Body of pancreas (tissue), 4 donors: ENCODE data around the gene GLG1. TPM values are rescaled to one million over a fixed set of nuclear protein-coding genes. Genes with fewer than 3 reads are reported as not detected.

Source experiments
- ATAC-seq: fragments of 150-250 bp; one replicate; pipeline ENCODE4 v1.9.1; 2016
- DNase-seq, 4 donors: peaks; one replicate each; pipeline ENCODE4 v3.0.0-alpha.2; 2019
- H3K27ac ChIP-seq, 4 donors: fragments of 200-600 bp; sonication (generic); 1 replicate in 3 of 4; 2 replicates in 1 of 4; pipeline versions ENCODE4 v1.5.1 to v1.6.1; 2016 to 2019; ENCODE audit warnings: mild to moderate bottlenecking in 1 of 4, mixed read lengths in 1 of 4, moderate library complexity in 1 of 4
- H3K27me3 ChIP-seq, 2 donors: fragments of 200-600 bp; sonication (generic); one replicate each; pipeline ENCODE4 v1.6.0; 2016; ENCODE audit warnings: mild to moderate bottlenecking in 1 of 2
- H3K36me3 ChIP-seq, 2 donors: fragments of 200-600 bp; sonication (generic); replicated peaks in 1 of 2; 2 replicates each; pipeline ENCODE4 v1.5.1; 2016; ENCODE audit warnings: low read depth in 2 of 2; ENCODE audit not compliant: insufficient read depth in 1 of 2
- H3K4me1 ChIP-seq: fragments of 200-600 bp; sonication (generic); one replicate; pipeline ENCODE4 v1.6.0; 2016
- H3K4me3 ChIP-seq, 2 donors: fragments of 200-600 bp; sonication (generic); 1 replicate in 1 of 2; 2 replicates in 1 of 2; pipeline ENCODE4 v1.5.1; 2016 to 2019
- H3K9me3 ChIP-seq, 3 donors: fragments of 200-600 bp; sonication (generic); 1 replicate in 2 of 3; 2 replicates in 1 of 3; pipeline ENCODE4 v1.5.1; 2016
- CTCF ChIP-seq, 7 experiments: fragments of 450-650 bp in 4 of 7; fragments of 200-600 bp in 3 of 7; sonication (generic) in 3 of 7; IDR thresholded peaks; one replicate each; pipeline ENCODE4 v1.5.1; 2016 to 2019; ENCODE audit warnings: antibody characterized with exemption in 7 of 7
- POLR2A ChIP-seq, 3 donors: fragments of 450-650 bp; IDR thresholded peaks; one replicate each; pipeline ENCODE4 v1.6.1; 2016; ENCODE audit warnings: antibody characterized with exemption in 3 of 3, mild to moderate bottlenecking in 2 of 3
- WGBS, 2 donors: methylation state at CpG; one replicate each; pipeline ENCODE4 v1.1.5; 2017; 5-methylcytosine and 5-hydroxymethylcytosine counted together
- intact Hi-C: fragments of 100-400 bp; cut with DNase I; formaldehyde crosslinking; loops from one replicate; pipeline ENCODE4 v1.15.1; 2023
- total RNA-seq, 2 donors: library from RNA; depleted of rRNA; stranded (reverse); fragments of >200 nt; gene quantifications; one replicate each; pipeline ENCODE4 v1.1.0, GENCODE V29; 2016

The GLG1 gene
- total RNA-seq, 2 donors from 2014 or later: 103 to 144 TPM

GRCh38 chr16:74578838-74579237 is 28.1 kb downstream of the GLG1 start:
- H3K4me1 ChIP-seq: peaks cover 36% of the 10 kb centered on the region
- WGBS, 2 donors: 86% methylated on average over 3 of the region's 3 CpGs
- no peak overlapping the region for H3K27ac ChIP-seq
- H3K27me3 ChIP-seq: no peaks in the 10 kb centered on the region
- TF ChIP-seq POLR2A (IDR thresholded peaks at IDR 0.05) (no peak), CTCF (IDR thresholded peaks at IDR 0.05) (no peak)
- no peaks in the 10 kb centered on the region for H3K36me3 ChIP-seq
- no peaks in the 10 kb centered on the region for H3K9me3 ChIP-seq
- intact Hi-C loops: no loop called here
- no peak overlapping the region for H3K4me3 ChIP-seq
- DNase-seq (no peak), ATAC-seq (no peak)

DNA sequence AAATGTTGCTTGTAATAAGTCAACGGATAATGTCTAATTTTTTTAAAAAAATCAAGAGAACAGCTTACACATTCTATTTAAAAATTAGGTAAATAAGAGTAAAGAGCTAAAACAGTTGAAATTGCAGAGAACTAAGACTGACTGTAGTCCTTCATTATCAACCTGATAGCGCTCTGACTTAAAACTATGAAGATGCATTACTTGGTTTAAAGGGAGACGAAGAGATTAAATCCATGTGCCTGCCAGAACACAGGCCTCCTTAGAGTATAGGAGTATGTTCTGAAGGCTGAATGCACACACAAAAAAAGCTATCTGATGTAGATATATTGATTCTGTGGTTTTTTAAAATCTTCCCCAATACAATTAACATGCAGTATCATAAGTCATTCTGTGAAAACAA is 28.5 kb downstream of the GLG1 start:
- Histone ChIP-seq H3K9me3 (no peaks in the 10 kb centered on the region), H3K4me1 (peaks cover 39% of the 10 kb centered on the region), H3K27ac (no peak overlapping the region), H3K4me3 (no peak overlapping the region), H3K36me3 (no peaks in the 10 kb centered on the region), H3K27me3 (no peaks in the 10 kb centered on the region)
- ATAC-seq (no peak), DNase-seq (no peak)
- 85 to 92% methylated on average over 3 of the region's 3 CpGs for WGBS, 2 donors
- TF ChIP-seq POLR2A (IDR thresholded peaks at IDR 0.05) (no peak), CTCF (IDR thresholded peaks at IDR 0.05) (no peak)
- intact Hi-C loops: no loop called here

DNA sequence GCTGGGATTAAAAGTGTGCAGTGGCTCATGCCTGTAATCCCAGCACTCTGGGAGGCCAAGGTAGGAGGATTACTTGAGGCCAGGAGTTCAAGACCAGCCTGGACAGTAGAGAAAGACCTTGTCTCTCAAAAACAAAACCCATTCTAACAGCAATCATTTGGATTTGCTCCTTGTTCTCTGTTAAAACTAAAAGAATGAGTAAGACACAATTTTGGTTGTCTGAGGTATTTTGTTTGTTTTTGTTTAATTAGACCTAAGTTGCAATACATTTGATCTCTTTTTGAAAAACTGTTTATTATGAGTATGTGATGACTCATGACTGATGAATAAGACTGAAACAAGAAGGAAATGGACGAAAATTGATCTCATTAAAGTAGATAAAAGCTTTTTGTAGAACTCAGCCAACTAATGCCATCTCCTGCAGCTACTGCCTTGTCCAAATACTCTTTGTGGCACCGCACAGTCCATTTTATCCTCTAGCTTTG is 29.0 kb downstream of the GLG1 start:
- Histone ChIP-seq H3K4me3 (no peak overlapping the region), H3K27ac (no peak overlapping the region), H3K9me3 (no peaks in the 10 kb centered on the region), H3K27me3 (no peaks in the 10 kb centered on the region), H3K4me1 (peaks cover 39% of the 10 kb centered on the region), H3K36me3 (no peaks in the 10 kb centered on the region)
- TF ChIP-seq POLR2A (IDR thresholded peaks at IDR 0.05) (no peak), CTCF (IDR thresholded peaks at IDR 0.05) (no peak)
- DNase-seq (no peak), ATAC-seq (no peak)
- intact Hi-C loops: no loop called here
- 51 to 55% methylated on average over 2 of the region's 2 CpGs for WGBS, 2 donors

- 93 to 94% methylated on average over 12 of the region's 12 CpGs for WGBS, 2 donors
- H3K4me3 ChIP-seq: no peak overlapping the region
- no peaks in the 10 kb centered on the region for H3K27me3 ChIP-seq
- no peak overlapping the region for H3K27ac ChIP-seq
- intact Hi-C loops: no loop called here
- TF ChIP-seq CTCF (IDR thresholded peaks at IDR 0.05): no peak
- TF ChIP-seq POLR2A (IDR thresholded peaks at IDR 0.05): no peak
- DNase-seq: no peak
- no peaks in the 10 kb centered on the region for H3K9me3 ChIP-seq
- H3K4me1 ChIP-seq: peaks cover 48% of the 10 kb centered on the region
- H3K36me3 ChIP-seq: no peaks in the 10 kb centered on the region
- ATAC-seq: no peak
These were observed 30.9 kb downstream of the GLG1 start for GRCh38 chr16:74575807-74576643.
